Osteoblast (primary cell): ENCODE measurements around the gene CFI. TPM values are rescaled to one million over a fixed set of nuclear protein-coding genes. Genes with fewer than 3 reads are reported as not detected.

ENCODE experiments used
- DNase-seq: peaks from one replicate; pipeline ENCODE4 v3.0.0; 2011; ENCODE audit warnings: low spot score, mixed read lengths; ENCODE audit not compliant: insufficient read length; ENCODE audit errors: missing footprints
- H2AFZ ChIP-seq: 2 replicates; pipeline ENCODE4 v1.6.0; 2011; ENCODE audit warnings: mild to moderate bottlenecking, low read length
- H3K27ac ChIP-seq: 2 replicates; pipeline ENCODE4 v1.5.1; 2011; ENCODE audit warnings: mild to moderate bottlenecking, low read depth, low read length, moderate library complexity
- H3K27me3 ChIP-seq: 2 replicates; pipeline ENCODE4 v1.6.0; 2012; ENCODE audit warnings: mild to moderate bottlenecking, control low read depth, inconsistent platforms, low read length, moderate library complexity; ENCODE audit not compliant: insufficient read depth
- H3K36me3 ChIP-seq: 2 replicates; pipeline ENCODE4 v1.5.1; 2011; ENCODE audit warnings: mild to moderate bottlenecking, low read length, control low read depth, moderate library complexity; ENCODE audit not compliant: insufficient read depth
- H3K4me1 ChIP-seq: 2 replicates; pipeline ENCODE4 v1.5.1; 2011; ENCODE audit warnings: mild to moderate bottlenecking, low read length, control low read depth, moderate library complexity; ENCODE audit not compliant: insufficient read depth
- H3K4me2 ChIP-seq: 2 replicates; pipeline ENCODE4 v1.6.0; 2011; ENCODE audit warnings: mild to moderate bottlenecking, low read length; ENCODE audit not compliant: insufficient read depth
- H3K4me3 ChIP-seq: fragments of 200-600 bp; sonication (generic); 3 replicates; pipeline ENCODE4 v1.5.1; 2012; ENCODE audit warnings: mild to moderate bottlenecking, low read length, inconsistent platforms; ENCODE audit not compliant: insufficient read depth
- H3K79me2 ChIP-seq: 2 replicates; pipeline ENCODE4 v1.6.0; 2012; ENCODE audit warnings: mild to moderate bottlenecking, low read length, control low read depth, inconsistent platforms; ENCODE audit not compliant: insufficient read depth
- H3K9me3 ChIP-seq: 2 replicates; pipeline ENCODE4 v1.5.1; 2011; ENCODE audit warnings: low read depth, low read length, control low read depth
- H4K20me1 ChIP-seq: 2 replicates; pipeline ENCODE4 v1.6.0; 2012; ENCODE audit warnings: mild to moderate bottlenecking, low read length, control low read depth; ENCODE audit not compliant: insufficient read depth
- CTCF ChIP-seq: IDR thresholded peaks from 2 replicates; pipeline ENCODE4 v1.5.1; 2011; ENCODE audit warnings: mild to moderate bottlenecking, low read depth, low read length, moderate library complexity; ENCODE audit errors: extremely low read depth
- total RNA-seq: library from RNA; depleted of rRNA; stranded (reverse); fragments of >200 nt; gene quantifications from 2 replicates; pipeline ENCODE4 v1.2.3, GENCODE V29; 2012

CFI gene
- total RNA-seq, 1 donor = 27.9 TPM

GRCh38 chr4:109754093-109754857, 47.5 kb downstream of the CFI start:
- H3K4me2 ChIP-seq = no peak overlapping the region

GRCh38 chr4:109752525-109752924, 49.3 kb downstream of the CFI start:
- no peak for TF ChIP-seq CTCF
- Histone ChIP-seq H3K4me3 (no peak overlapping the region), H3K36me3 (no peaks in the 10 kb centered on the region), H3K27ac (no peak overlapping the region), H3K4me2 (no peak overlapping the region), H3K27me3 (no peaks in the 10 kb centered on the region), H3K9me3 (no peaks in the 10 kb centered on the region), H3K79me2 (no peaks in the 10 kb centered on the region), H4K20me1 (no peaks in the 10 kb centered on the region), H2AFZ (no peak overlapping the region), H3K4me1 (no peaks in the 10 kb centered on the region)
- DNase-seq = no peak

More at GRCh38 chr4:109754093-109754857, 47.5 kb downstream of the CFI start:
- no peaks in the 10 kb centered on the region for H3K36me3 ChIP-seq
- H3K9me3 ChIP-seq = no peaks in the 10 kb centered on the region
- H3K79me2 ChIP-seq = no peaks in the 10 kb centered on the region
- H3K4me1 ChIP-seq = no peaks in the 10 kb centered on the region
- H3K4me3 ChIP-seq = no peak overlapping the region
- no peaks in the 10 kb centered on the region for H4K20me1 ChIP-seq
- DNase-seq = no peak
- H3K27ac ChIP-seq = no peak overlapping the region
- TF ChIP-seq CTCF = no peak
- H3K27me3 ChIP-seq = no peaks in the 10 kb centered on the region
- H2AFZ ChIP-seq = no peak overlapping the region

GRCh38 chr4:109751852-109752251, 49.9 kb downstream of the CFI start:
- no peak overlapping the region for H3K4me2 ChIP-seq
- H3K4me1 ChIP-seq = no peaks in the 10 kb centered on the region
- no peaks in the 10 kb centered on the region for H3K79me2 ChIP-seq
- no peaks in the 10 kb centered on the region for H3K9me3 ChIP-seq
- DNase-seq = no peak
- H3K27me3 ChIP-seq = no peaks in the 10 kb centered on the region
- TF ChIP-seq CTCF = no peak
- H2AFZ ChIP-seq = no peak overlapping the region
- no peak overlapping the region for H3K4me3 ChIP-seq
- H3K36me3 ChIP-seq = no peaks in the 10 kb centered on the region
- no peaks in the 10 kb centered on the region for H4K20me1 ChIP-seq
- no peak overlapping the region for H3K27ac ChIP-seq

DNA sequence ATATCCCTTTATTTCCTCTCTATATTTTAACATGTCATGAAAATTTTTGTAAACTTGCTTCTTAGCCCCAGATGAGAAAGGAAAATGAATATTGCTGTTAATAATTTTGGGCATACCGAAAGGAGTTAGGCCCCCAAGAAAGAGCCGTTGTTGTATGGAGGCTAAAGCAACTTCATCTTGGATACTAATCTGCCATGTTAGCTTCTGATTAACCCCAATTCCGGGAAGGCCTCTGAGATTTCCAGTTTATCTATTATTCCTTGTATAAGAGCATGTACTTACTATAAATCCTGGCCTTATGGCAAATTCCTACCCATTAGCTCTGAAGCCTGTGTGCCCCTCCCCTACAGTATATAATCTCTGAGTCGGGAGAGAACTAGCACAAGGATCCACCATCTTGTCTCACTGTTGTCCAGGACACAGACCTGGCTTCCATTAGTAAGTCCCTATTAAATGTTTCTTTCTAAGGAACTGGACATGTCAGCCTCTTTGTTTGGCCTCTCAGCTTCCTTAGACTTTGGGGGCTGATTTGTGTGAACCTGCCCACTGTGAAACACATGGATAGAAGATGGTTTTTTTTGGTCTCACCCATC, 51.1 kb downstream of the CFI start:
- Histone ChIP-seq H3K79me2 (no peaks in the 10 kb centered on the region), H2AFZ (no peak overlapping the region), H3K27me3 (no peaks in the 10 kb centered on the region), H3K27ac (no peak overlapping the region), H3K4me2 (no peak overlapping the region), H3K4me1 (no peaks in the 10 kb centered on the region), H4K20me1 (no peaks in the 10 kb centered on the region), H3K36me3 (no peaks in the 10 kb centered on the region), H3K4me3 (no peak overlapping the region), H3K9me3 (no peaks in the 10 kb centered on the region)
- no peak for TF ChIP-seq CTCF
- no peak for DNase-seq
